A673 (cell line): ENCODE results near the gene GABRG2.

Experiments used
- CTCF ChIP-seq: fragments of 300-800, 200-600 bp; sonication (generic); conservative IDR thresholded peaks from 2 replicates; pipeline ENCODE4 v1.5.1; 2017; ENCODE audit warnings: low read depth, mild to moderate bottlenecking, antibody characterized with exemption, low read length, moderate library complexity, mixed read lengths
- EZH2 ChIP-seq: fragments of 200-600 bp; sonication (generic); IDR thresholded peaks from 2 replicates; pipeline ENCODE4 v1.6.1; 2017; ENCODE audit warnings: borderline replicate concordance, low read depth, mild to moderate bottlenecking, mixed read lengths, antibody characterized with exemption, low read length; ENCODE audit not compliant: poor library complexity, severe bottlenecking

DNA sequence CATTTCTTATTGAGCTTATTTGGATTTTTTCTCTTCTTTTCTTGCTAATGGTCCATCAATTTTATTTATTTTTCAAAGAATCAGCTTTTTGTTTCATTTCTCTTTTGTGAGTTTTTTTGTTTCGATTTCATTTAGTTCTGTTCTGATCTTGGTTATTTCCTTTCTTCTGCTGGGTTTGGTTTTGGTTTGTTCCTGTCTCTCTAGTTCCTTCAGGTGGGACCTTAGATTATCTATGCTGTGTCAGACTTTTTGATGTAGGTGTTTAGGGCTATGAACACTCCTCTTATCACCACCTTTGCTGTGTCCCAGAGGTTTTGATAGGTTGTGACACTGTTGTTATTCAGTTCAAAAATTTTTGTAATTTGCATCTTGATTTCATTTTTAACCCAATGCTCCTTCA is 119.8 kb downstream of the GABRG2 start:
- TF ChIP-seq CTCF: no peak
- TF ChIP-seq EZH2: no peak
